Osteoblast (primary cell): ENCODE data around the gene CHRM5. TPM values are rescaled to one million over a fixed set of nuclear protein-coding genes. Genes with fewer than 3 reads are reported as not detected.
"Not testable (repeated sequence)": the region's sequence is repeated elsewhere in the genome, so short reads cannot be mapped to it uniquely, and the experiment has no call there.

Source experiments
- DNase-seq: peaks from one replicate; pipeline ENCODE4 v3.0.0; 2011; ENCODE audit warnings: low spot score, mixed read lengths; ENCODE audit not compliant: insufficient read length; ENCODE audit errors: missing footprints
- H2AFZ ChIP-seq: 2 replicates; pipeline ENCODE4 v1.6.0; 2011; ENCODE audit warnings: mild to moderate bottlenecking, low read length
- H3K27ac ChIP-seq: 2 replicates; pipeline ENCODE4 v1.5.1; 2011; ENCODE audit warnings: mild to moderate bottlenecking, low read depth, low read length, moderate library complexity
- H3K27me3 ChIP-seq: 2 replicates; pipeline ENCODE4 v1.6.0; 2012; ENCODE audit warnings: mild to moderate bottlenecking, control low read depth, inconsistent platforms, low read length, moderate library complexity; ENCODE audit not compliant: insufficient read depth
- H3K36me3 ChIP-seq: 2 replicates; pipeline ENCODE4 v1.5.1; 2011; ENCODE audit warnings: mild to moderate bottlenecking, low read length, control low read depth, moderate library complexity; ENCODE audit not compliant: insufficient read depth
- H3K4me1 ChIP-seq: 2 replicates; pipeline ENCODE4 v1.5.1; 2011; ENCODE audit warnings: mild to moderate bottlenecking, low read length, control low read depth, moderate library complexity; ENCODE audit not compliant: insufficient read depth
- H3K4me2 ChIP-seq: 2 replicates; pipeline ENCODE4 v1.6.0; 2011; ENCODE audit warnings: mild to moderate bottlenecking, low read length; ENCODE audit not compliant: insufficient read depth
- H3K4me3 ChIP-seq: fragments of 200-600 bp; sonication (generic); 3 replicates; pipeline ENCODE4 v1.5.1; 2012; ENCODE audit warnings: mild to moderate bottlenecking, low read length, inconsistent platforms; ENCODE audit not compliant: insufficient read depth
- H3K79me2 ChIP-seq: 2 replicates; pipeline ENCODE4 v1.6.0; 2012; ENCODE audit warnings: mild to moderate bottlenecking, low read length, control low read depth, inconsistent platforms; ENCODE audit not compliant: insufficient read depth
- H3K9me3 ChIP-seq: 2 replicates; pipeline ENCODE4 v1.5.1; 2011; ENCODE audit warnings: low read depth, low read length, control low read depth
- H4K20me1 ChIP-seq: 2 replicates; pipeline ENCODE4 v1.6.0; 2012; ENCODE audit warnings: mild to moderate bottlenecking, low read length, control low read depth; ENCODE audit not compliant: insufficient read depth
- total RNA-seq: library from RNA; depleted of rRNA; stranded (reverse); fragments of >200 nt; gene quantifications from 2 replicates; pipeline ENCODE4 v1.2.3, GENCODE V29; 2012
- TF ChIP-seq, protein P1 (sequence below): IDR thresholded peaks from 2 replicates; pipeline ENCODE4 v1.5.1; 2011; ENCODE audit warnings: mild to moderate bottlenecking, low read depth, low read length, moderate library complexity; ENCODE audit errors: extremely low read depth

The CHRM5 gene
- total RNA-seq, 1 donor = under 0.01 TPM

DNA sequence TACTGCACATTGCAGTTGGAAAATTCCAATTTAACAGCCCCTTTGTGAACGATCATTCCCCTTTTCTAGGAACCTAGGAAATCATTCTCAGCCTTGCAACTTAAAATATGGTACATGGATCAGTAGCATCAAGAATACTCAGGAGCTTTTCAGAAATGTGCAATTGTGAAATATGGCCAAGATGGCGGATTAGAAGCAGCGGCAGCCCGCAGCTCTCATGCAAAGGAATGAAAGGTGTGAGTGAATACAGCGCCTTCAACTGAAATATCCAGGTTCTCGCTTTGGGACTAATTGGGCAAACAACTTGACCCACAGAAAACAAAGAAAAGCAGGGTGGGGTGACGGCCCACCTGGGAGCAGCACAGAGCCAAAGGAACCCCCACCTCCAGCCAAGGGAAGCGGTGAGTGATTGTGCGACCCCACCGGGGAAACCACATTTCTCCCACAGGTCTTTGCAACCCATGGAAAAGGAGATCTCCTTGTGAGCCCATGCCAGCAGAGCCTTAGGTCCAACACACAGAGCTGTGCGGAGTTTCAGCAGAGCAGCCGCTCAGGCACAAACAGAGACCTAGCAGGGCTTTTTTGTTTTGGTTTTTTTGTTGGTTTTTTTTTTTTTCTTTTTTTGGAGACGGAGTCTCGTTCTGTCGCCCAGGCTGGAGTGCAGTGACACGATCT lies 78.3 kb downstream of the CHRM5 start:
- Histone ChIP-seq H3K79me2 (no peaks in the 10 kb centered on the region), H3K9me3 (no peaks in the 10 kb centered on the region), H3K4me3 (no peak overlapping the region), H2AFZ (no peak overlapping the region), H3K4me1 (peaks cover 42% of the 10 kb centered on the region), H3K27ac (no peak overlapping the region), H3K27me3 (no peaks in the 10 kb centered on the region), H4K20me1 (no peaks in the 10 kb centered on the region), H3K4me2 (no peak overlapping the region), H3K36me3 (no peaks in the 10 kb centered on the region)
- no peak for DNase-seq
- TF ChIP-seq, protein P1, sequence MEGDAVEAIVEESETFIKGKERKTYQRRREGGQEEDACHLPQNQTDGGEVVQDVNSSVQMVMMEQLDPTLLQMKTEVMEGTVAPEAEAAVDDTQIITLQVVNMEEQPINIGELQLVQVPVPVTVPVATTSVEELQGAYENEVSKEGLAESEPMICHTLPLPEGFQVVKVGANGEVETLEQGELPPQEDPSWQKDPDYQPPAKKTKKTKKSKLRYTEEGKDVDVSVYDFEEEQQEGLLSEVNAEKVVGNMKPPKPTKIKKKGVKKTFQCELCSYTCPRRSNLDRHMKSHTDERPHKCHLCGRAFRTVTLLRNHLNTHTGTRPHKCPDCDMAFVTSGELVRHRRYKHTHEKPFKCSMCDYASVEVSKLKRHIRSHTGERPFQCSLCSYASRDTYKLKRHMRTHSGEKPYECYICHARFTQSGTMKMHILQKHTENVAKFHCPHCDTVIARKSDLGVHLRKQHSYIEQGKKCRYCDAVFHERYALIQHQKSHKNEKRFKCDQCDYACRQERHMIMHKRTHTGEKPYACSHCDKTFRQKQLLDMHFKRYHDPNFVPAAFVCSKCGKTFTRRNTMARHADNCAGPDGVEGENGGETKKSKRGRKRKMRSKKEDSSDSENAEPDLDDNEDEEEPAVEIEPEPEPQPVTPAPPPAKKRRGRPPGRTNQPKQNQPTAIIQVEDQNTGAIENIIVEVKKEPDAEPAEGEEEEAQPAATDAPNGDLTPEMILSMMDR = no peak

DNA sequence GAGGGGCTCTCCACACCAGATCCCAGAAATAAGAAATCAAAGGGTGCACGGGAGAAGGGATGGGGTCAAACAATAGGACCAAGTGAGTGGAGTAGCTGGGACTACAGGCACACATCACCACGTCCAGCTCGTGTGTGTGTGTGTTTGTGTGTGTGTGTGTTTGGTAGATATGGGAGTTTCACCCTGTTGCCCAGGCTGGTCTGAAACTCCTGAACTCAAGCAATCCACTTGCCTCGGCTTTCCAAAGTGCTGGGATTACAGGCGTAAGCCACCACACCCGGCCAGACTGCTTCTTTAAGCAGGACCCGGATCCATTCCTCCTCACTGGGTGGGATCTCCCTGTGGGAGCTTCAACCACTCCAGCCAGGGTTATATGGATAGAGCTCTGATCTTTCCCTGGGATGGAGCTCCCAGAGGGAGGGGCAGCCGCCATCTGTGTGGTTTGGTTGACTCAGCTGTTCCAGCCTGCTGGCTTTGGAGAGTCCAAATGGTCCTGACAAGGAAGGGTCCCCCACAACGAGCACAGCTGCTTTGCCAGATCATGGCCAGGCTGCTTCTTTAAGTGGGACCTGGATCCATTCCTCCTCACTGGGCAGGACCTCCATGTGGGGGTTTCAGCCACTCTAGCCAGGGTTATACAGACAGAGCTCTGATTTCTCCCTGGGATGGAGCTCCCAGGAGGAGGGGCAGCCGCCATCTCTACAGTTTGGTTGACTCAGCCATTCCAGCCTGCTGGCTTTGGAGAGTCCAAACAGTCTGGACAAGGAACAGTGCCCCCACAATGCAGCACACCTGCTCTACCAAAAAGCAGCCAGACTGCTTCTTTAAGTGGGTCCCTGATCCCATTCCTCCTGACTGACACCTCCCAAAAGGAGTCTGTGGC lies 79.8 kb downstream of the CHRM5 start:
- peak; percentile 62 for DNase-seq
- peak overlapping the region; percentile 92 for H3K27ac ChIP-seq
- TF ChIP-seq, protein P1 = no peak

DNA sequence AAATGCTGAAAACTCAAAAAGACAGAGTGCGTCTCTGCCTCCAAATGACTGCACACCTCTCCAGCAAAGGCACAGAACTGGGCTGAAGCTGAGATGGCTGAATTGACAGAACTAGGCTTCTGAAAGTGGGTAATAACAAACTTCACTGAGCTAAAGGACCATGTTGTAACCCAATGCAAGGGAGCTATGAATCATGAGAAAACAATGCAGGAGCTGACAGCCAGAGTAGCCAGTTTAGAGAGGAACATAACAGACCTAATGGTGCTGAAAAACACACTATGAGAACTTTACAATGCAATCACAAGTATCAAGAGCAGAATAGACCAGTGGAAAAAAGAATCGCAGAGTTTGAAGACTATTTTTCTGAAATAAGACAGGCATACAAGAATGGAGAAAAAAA lies 80.8 kb downstream of the CHRM5 start:
- TF ChIP-seq, protein P1 = no peak
- Histone ChIP-seq H3K36me3 (no peaks in the 10 kb centered on the region), H3K9me3 (no peaks in the 10 kb centered on the region), H3K27me3 (no peaks in the 10 kb centered on the region), H4K20me1 (no peaks in the 10 kb centered on the region), H3K79me2 (no peaks in the 10 kb centered on the region), H3K4me3 (no peak overlapping the region), H2AFZ (no peak overlapping the region), H3K4me1 (peaks cover 33% of the 10 kb centered on the region), H3K27ac (peak overlapping the region; percentile 92), H3K4me2 (peak overlapping the region; percentile 66)
- DNase-seq = peak; percentile 25

More for the DNA sequence above, 79.8 kb downstream of the CHRM5 start:
- H3K4me1 ChIP-seq = peaks cover 42% of the 10 kb centered on the region
- H3K27me3 ChIP-seq = no peaks in the 10 kb centered on the region
- no peak overlapping the region for H3K4me3 ChIP-seq
- peak overlapping the region; percentile 66 for H3K4me2 ChIP-seq
- H4K20me1 ChIP-seq = no peaks in the 10 kb centered on the region
- no peaks in the 10 kb centered on the region for H3K9me3 ChIP-seq
- no peaks in the 10 kb centered on the region for H3K79me2 ChIP-seq
- no peaks in the 10 kb centered on the region for H3K36me3 ChIP-seq
- peak overlapping the region; percentile 48 for H2AFZ ChIP-seq

DNA sequence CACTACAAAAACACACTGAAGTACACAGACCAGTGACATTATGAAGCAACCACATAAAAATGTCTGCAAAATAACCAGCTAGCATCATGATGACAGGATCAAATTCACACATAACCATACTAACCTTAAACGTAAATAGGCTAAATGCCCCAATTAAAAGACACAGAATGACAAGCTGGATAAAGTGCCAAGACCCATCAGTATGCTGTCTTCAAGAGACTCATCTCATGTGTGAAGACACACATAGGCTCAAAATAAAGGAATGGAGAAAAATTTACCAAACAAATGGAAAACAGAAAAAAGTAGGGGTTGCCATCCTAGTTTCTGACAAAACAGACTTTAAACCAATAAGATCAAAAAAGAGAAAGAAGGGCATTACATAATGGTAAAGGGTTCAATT lies 82.1 kb downstream of the CHRM5 start:
- not testable (repeated sequence) for H4K20me1 ChIP-seq, H3K79me2 ChIP-seq, H3K27me3 ChIP-seq, H3K9me3 ChIP-seq, H2AFZ ChIP-seq, H3K27ac ChIP-seq, DNase-seq, H3K36me3 ChIP-seq, H3K4me3 ChIP-seq, H3K4me2 ChIP-seq
- peaks cover 30% of the 10 kb centered on the region for H3K4me1 ChIP-seq
